ENCODE measurements around the gene TRNT1. TPM values are rescaled to one million over a fixed set of nuclear protein-coding genes. Genes with fewer than 3 reads are reported as not detected.

Gene TRNT1
- total and polyA plus RNA-seq, 9 donors = 8.5 to 29.0 (median 15.5) TPM

- H3K27ac ChIP-seq = no peak overlapping the region
- intact Hi-C loops (cut with DNase I) = loop anchor here in 1 of 4 donors (10.0 kb wide), 1 partner anchor 1103 kb away; no protein-coding TSS in a partner anchor
- 18 to 26% (median 24%) methylated on average over 4 of the region's 4 CpGs for whole genome bisulfite sequencing, 3 donors
- H3K36me3 ChIP-seq = no peaks in the 10 kb centered on the region
- no peaks in the 10 kb centered on the region for H3K27me3 ChIP-seq
- no peak for TF ChIP-seq EP300 (IDR thresholded peaks at IDR 0.05)
- no peak for TF ChIP-seq CTCF (IDR thresholded peaks at IDR 0.05)
- TF ChIP-seq POLR2A (IDR thresholded peaks at IDR 0.05) = no peak
- no peaks in the 10 kb centered on the region for H3K9me3 ChIP-seq
- no peaks in the 10 kb centered on the region for H3K4me1 ChIP-seq (ENCODE audit: insufficient read depth)
- DNase-seq = no peak
- H3K4me3 ChIP-seq = no peak overlapping the region
Observed at GRCh38 chr3:3191675-3192285, 65.0 kb downstream of the TRNT1 start.

GRCh38 chr3:3192286-3192675, 65.5 kb downstream of the TRNT1 start:
- H3K9me3 ChIP-seq = no peaks in the 10 kb centered on the region
- no peak for DNase-seq
- no peak for TF ChIP-seq POLR2A (IDR thresholded peaks at IDR 0.05)
- TF ChIP-seq EP300 (IDR thresholded peaks at IDR 0.05) = no peak
- TF ChIP-seq CTCF (IDR thresholded peaks at IDR 0.05) = no peak
- no peaks in the 10 kb centered on the region for H3K36me3 ChIP-seq
- no peaks in the 10 kb centered on the region for H3K27me3 ChIP-seq
- 10 to 15% (median 11%) methylated on average over 2 of the region's 2 CpGs for WGBS, 3 donors
- no peak overlapping the region for H3K27ac ChIP-seq
- H3K4me1 ChIP-seq (ENCODE audit: insufficient read depth) = no peaks in the 10 kb centered on the region
- intact Hi-C loops (cut with DNase I) = loop anchor here in 1 of 4 donors (10.0 kb wide), 1 partner anchor 1103 kb away; no protein-coding TSS in a partner anchor
- H3K4me3 ChIP-seq = no peak overlapping the region

DNA sequence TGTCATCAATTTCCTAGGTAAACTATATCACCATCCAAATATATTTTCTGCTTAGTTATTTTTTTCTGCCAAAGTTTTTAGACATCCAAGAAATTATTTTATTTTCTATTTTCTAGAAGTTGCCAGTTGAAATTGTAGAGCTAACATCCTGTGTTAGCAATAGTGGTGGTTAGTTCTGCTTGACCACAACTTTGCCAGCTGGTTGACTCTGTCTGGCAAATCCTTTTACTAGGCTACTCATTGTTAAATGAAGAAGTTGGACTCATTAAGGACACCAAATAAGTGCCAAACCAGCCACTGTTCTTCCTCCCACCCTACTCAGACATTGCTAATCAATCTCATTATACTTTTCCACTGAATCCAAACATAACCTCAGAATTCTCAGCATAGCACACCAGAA, 68.1 kb downstream of the TRNT1 start:
- no peaks in the 10 kb centered on the region for H3K36me3 ChIP-seq
- DNase-seq = no peak
- no peaks in the 10 kb centered on the region for H3K9me3 ChIP-seq
- H3K27ac ChIP-seq = no peak overlapping the region
- H3K4me3 ChIP-seq = no peak overlapping the region
- H3K4me1 ChIP-seq (ENCODE audit: insufficient read depth) = no peaks in the 10 kb centered on the region
- intact Hi-C loops (cut with DNase I) = loop anchor here in 1 of 4 donors (10.0 kb wide), 1 partner anchor 1100 kb away; no protein-coding TSS in a partner anchor
- H3K27me3 ChIP-seq = no peaks in the 10 kb centered on the region
- TF ChIP-seq POLR2A (IDR thresholded peaks at IDR 0.05) (no peak), EP300 (IDR thresholded peaks at IDR 0.05) (no peak), CTCF (IDR thresholded peaks at IDR 0.05) (no peak)

GRCh38 chr3:3196148-3196861, 69.6 kb downstream of the TRNT1 start:
- Histone ChIP-seq H3K4me1 (ENCODE audit: insufficient read depth) (no peaks in the 10 kb centered on the region), H3K27me3 (no peaks in the 10 kb centered on the region), H3K4me3 (no peak overlapping the region), H3K36me3 (no peaks in the 10 kb centered on the region), H3K9me3 (no peaks in the 10 kb centered on the region), H3K27ac (no peak overlapping the region)
- 55 to 62% (median 61%) methylated on average over 6 of the region's 6 CpGs for WGBS, 3 donors
- no peak for DNase-seq
- TF ChIP-seq CTCF (IDR thresholded peaks at IDR 0.05) (no peak), POLR2A (IDR thresholded peaks at IDR 0.05) (no peak), EP300 (IDR thresholded peaks at IDR 0.05) (no peak)
- intact Hi-C loops (cut with DNase I) = loop anchor here in 1 of 4 donors (10.0 kb wide), 1 partner anchor 1098 kb away; no protein-coding TSS in a partner anchor

Small RNAs within 50 kb of the gene (small RNA-seq; reads per million reads assigned to genes)
- not detected for gene RF00416

Other genes starting within 250 kb of the TRNT1 start
- 1 to 10 TPM in 3 of 7 donors, under 1 TPM in 2, not detected in 2; 0.55 to 7.9 (median 1.3) TPM for gene IL5RA, start 16.6 kb upstream of the TRNT1 start, total RNA-seq
- under 1 TPM; 0.07 to 0.63 TPM for gene IL5RA, start 16.6 kb upstream of the TRNT1 start, polyA plus RNA-seq
- 100 to 1,000 TPM in 1 of 7 donors, 10 to 100 TPM in 6; 45.1 to 102 (median 56.2) TPM for gene CRBN, start 52.8 kb downstream of the TRNT1 start, total RNA-seq
- 10 to 100 TPM; 39.1 to 41.2 TPM for gene CRBN, start 52.8 kb downstream of the TRNT1 start, polyA plus RNA-seq

Data from ovary (tissue), 9 donors.